NCI-H2227 (cell line): Measurements from ENCODE around the gene PBRM1.

Source experiments
- DNase-seq: peaks from one replicate; lab custom pipeline; 2025; ENCODE audit not compliant: unreplicated experiment; lab: John Stamatoyannopoulos, UW

Gene PBRM1

DNA sequence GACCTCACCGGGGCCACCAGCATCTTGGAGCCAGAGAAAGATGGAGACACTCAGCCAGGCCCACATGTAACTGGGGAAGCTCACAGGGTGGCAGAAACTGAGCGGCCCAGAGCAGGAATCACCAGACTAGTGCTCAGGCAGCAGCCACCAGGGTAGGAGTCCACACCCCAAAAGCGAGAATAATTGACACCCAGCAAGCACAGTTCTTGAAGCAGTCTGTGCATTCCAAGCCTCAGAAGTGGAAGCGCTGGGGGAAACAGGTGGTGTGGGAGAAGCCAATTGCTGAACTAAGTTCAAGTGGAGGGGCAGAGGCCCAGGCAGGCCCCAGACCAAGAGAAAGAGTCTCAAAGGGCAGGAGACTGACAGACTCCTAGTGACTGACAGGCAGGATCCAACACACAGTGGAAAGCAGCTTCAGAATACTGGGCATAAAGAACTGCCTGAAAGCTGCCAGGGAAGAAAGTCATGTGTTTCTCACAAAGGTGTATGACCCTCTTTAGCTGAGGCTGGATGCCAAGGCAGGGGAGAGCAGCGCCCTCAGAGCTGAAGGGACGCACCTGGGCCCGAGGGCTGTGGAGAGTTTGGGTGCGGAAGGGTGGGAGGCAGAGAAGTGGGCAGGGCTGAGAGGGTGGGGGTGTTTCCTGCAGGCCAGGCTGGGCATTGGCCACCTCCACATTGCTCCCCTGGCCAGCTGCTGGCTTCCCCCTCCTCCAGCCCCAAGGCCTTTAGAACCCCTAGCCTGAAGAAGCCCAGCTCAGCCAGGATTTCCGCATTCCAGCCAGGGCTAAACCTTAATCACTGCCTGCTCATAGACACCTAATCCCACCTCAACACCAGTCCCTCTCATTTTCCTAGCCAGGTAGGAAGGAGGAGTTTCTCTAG is 159.8 kb downstream of the PBRM1 start:
- no peak for DNase-seq

DNA sequence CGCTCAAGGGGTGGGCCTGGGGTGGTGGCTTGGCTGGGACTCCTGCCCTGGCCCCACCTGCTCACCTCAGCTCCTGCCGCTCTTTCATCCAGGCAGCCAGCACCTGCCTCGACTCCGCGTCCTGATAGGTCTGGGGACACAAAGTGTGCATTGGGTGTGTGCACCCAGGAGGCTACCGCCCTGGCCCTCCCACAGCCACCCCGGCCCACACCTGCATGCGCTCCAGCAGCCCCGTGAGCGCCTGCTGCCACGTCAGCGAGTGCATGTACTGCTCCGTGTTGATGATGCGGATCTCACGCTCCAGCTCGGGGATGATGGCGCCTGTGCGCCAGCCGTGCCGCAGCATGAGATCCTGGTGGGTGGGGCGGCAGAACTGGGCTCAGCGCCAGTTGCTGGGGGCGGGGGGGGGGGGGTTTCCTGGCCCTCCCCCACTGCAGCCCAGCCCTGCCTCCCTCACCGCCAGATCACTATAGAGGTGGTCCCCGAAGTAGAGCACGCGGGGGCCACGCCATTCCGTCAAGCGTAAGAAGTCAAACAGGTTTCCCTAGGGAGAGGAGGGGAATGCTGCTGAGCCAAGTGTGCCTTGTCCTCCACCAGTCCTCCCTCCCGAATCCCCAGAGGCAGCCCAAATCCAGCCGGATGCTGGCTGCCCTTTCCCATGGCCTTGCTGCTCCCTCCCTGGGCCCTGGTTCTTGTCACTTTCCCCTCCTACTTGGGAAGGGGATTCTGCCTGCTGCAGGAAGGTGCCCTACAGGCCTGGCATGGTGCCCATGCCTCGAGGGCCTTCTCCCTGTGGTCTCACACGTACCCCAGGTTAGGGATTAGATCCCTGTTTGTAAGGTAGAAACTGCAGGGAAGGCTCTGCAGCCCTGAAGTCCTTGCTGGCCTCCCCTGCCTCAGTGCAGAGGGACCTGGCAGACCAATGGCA is 160.7 kb downstream of the PBRM1 start:
- DNase-seq, result no peak

DNA sequence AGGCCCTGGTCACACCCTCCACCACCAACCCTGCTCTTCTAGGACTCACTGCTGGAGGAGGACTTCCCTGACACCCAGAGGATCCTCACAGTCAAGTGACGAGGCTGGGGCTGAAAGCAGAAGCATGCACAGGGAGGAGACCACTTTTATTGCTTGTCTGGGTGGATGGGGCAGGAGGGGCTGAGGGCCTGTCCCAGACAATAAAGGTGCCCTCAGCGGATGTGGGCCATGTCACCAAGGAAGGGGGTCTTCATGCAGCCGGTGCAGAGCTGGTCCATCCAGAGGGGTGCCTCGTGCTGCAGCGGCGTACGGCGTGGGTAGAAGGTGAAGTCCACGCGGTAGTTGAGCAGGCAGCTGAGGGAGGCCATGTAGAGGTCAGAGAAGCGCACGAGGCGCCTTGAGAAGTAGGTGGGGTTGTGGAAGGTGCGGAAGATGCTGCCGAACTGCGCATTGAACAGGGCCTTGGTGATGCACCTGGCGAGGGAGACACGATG is 161.4 kb downstream of the PBRM1 start:
- no peak for DNase-seq

DNA sequence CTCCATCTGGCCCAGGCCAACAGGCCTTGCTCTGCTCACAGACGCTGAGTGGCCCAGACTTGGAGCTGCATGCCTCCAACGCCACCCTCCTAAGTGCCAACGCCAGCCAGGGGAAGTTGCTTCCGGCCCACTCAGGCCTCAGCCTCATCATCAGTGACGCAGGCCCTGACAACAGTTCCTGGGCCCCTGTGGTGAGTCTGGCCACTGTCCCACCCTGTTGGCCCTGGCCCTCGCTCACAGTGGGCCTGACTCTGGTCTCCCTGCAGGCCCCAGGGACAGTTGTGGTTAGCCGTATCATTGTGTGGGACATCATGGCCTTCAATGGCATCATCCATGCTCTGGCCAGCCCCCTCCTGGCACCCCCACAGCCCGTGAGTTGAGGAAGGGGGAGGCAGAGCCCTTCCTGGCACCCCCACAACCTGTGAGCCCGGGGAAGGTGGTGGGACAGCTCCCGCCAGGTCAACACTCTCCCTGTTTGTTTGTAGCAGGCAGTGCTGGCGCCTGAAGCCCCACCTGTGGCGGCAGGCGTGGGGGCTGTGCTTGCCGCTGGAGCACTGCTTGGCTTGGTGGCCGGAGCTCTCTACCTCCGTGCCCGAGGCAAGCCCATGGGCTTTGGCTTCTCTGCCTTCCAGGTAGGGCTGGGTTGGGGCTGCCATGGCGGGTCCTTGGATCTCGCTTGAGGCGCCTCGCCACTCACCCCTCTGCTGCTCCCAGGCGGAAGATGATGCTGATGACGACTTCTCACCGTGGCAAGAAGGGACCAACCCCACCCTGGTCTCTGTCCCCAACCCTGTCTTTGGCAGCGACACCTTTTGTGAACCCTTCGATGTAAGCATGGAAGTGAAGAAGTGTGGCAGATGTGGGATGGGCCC is 162.1 kb downstream of the PBRM1 start:
- DNase-seq, result no peak

DNA sequence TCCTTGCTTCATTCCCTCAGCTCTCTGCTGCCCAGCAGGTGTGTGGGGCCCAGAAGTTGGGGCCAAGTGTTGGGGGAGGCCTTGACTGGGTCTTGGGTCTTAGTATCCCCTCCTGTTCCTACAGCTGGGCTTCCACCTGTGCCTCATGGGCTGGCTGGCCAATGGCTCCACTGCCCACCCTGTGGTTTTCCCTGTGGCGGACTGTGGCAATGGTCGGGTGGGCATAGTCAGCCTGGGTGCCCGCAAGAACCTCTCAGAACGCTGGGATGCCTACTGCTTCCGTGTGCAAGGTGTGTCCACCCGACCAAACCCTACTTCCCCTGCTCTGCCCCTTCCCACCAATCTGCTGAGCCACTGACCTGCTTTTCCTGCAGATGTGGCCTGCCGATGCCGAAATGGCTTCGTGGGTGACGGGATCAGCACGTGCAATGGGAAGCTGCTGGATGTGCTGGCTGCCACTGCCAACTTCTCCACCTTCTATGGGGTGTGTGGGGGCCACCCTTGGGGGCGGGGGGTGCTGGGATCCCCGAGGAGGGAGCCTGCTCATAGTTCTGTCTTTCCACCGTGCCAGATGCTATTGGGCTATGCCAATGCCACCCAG is 163.0 kb downstream of the PBRM1 start:
- no peak for DNase-seq

DNA sequence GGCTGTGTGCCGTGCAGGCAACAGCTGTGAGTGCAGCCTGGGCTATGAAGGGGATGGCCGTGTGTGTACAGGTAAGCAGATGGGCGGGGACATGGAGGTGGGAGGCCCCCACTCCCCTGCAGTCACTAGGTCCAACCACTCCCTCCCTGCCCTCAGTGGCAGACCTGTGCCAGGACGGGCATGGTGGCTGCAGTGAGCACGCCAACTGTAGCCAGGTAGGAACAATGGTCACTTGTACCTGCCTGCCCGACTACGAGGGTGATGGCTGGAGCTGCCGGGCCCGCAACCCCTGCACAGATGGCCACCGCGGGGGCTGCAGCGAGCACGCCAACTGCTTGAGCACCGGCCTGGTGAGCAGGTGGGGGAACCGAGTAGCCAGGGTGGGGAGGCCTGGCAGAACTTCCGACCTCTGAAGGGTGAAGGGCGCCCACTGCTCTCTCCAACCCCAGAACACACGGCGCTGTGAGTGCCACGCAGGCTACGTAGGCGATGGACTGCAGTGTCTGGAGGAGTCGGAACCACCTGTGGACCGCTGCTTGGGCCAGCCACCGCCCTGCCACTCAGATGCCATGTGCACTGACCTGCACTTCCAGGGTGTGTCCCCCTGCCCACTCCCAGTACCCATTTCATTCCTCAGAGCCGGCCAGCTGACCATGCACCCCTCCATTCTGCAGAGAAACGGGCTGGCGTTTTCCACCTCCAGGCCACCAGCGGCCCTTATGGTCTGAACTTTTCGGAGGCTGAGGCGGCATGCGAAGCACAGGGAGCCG is 163.6 kb downstream of the PBRM1 start:
- no peak for DNase-seq

DNA sequence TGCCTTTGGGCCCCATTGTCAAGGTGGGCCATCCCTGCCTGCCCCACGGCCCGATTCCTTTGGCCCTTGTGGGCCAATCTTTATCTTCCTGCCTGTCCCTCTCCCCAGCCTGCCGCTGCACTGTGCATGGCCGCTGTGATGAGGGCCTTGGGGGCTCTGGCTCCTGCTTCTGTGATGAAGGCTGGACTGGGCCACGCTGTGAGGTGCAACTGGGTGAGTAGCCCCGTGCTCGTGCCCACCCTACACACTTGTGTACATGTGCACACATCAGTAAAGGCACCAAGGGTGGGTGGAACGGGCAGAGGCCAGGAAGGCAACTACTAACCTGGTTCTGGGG is 164.3 kb downstream of the PBRM1 start:
- DNase-seq, result no peak

DNA sequence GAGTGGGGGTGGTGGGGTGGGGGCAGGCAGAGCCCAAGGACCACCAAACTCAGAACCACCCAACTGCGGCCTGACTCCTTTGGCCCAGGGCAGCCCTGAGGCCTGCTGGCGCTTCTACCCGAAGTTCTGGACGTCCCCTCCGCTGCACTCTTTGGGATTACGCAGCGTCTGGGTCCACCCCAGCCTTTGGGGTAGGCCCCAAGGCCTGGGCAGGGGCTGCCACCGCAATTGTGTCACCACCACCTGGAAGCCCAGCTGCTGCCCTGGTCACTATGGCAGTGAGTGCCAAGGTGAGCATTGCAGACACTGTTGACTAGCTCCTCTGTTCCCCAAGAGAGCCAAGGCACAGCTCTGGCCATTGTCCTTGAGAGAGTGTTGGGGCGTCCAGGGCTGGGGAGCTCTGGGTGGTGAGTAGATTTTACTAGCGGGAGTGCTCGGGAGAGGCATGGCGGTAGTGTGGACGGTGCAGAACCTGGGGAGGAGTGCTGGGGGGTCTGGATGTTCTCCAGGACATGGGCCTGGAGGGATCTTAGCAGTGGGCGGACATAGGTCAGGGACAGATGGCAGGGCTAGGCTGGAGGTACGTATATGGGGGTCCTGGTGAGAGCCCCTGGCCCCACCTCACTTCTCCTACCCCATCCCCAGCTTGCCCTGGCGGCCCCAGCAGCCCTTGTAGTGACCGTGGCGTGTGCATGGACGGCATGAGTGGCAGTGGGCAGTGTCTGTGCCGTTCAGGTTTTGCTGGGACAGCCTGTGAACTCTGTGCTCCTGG is 164.8 kb downstream of the PBRM1 start:
- no peak for DNase-seq

DNA sequence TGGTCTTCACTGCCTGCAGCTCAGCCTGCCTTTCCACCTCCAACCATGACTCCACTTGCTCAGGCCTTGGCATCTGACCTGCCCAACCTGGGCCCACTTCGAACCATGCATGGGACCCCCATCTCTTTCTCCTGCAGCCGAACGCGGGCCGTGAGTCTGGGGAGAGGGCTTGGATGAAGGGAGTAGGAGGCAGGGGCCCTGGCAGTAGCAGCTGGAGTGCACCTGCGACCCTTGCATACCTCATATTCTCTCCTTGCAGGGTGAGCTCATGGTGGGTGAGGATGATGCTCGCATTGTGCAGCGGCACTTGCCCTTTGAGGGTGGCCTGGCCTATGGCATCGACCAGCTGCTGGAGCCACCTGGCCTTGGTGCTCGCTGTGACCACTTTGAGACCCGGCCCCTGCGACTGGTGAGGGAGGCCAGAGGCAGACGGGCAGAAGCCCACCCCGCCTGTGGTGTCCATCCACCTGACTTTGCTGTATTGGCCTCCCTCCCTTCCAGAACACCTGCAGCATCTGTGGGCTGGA is 165.5 kb downstream of the PBRM1 start:
- DNase-seq, result no peak

DNA sequence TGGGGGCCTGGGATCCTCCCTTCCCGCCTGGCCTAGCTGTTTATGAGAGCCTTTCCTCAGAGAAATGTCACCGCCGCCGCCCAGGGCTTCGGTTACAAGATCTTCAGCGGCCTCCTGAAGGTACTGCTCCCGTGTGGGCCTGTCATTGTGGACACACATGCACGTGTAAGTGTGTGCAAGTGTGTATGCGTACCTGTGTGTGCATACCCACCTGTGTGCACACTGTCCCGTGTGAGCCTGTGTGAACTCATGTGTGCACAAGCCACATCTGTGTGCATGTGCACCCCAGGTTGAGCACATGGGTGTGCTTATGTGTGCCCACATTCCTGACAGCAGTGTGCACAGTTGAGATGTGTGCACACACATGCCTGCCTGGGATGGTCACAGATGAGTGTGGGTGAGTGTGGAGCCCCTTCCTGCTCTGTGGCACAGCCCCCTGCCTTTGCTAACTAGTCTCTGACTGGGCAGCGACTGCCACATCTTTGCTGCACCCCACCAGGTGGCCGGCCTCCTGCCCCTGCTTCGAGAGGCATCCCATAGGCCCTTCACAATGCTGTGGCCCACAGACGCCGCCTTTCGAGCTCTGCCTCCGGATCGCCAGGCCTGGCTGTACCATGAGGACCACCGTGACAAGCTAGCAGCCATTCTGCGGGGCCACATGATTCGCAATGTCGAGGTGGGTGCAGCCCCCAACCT is 166.1 kb downstream of the PBRM1 start:
- no peak for DNase-seq

DNA sequence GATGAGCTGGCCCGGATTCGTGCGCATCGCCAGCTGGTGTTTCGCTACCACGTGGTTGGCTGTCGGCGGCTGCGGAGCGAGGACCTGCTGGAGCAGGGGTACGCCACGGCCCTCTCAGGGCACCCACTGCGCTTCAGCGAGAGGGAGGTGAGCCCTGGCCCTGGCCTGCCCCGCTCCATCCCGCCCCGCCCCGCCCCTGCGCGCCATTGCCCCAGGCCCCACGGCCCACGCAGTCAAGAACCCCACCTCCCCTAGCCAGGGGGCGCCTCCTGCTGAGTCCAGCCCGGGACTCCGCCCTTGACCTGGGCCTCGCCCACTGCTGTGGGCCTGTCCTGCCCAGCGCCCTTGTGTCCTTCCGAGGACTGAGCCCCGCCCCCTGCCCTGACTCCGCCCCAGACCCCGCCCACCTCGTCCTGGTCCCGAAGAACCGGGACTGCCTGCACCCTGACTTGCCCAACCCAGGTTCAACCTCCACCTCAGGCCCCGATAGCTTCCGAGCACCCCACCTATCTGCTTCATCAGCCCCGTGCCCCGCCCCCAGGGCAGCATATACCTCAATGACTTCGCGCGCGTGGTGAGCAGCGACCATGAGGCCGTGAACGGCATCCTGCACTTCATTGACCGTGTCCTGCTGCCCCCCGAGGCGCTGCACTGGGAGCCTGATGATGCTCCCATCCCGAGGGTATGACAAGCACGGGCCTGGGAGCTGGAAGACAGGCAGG is 166.8 kb downstream of the PBRM1 start:
- no peak for DNase-seq

DNA sequence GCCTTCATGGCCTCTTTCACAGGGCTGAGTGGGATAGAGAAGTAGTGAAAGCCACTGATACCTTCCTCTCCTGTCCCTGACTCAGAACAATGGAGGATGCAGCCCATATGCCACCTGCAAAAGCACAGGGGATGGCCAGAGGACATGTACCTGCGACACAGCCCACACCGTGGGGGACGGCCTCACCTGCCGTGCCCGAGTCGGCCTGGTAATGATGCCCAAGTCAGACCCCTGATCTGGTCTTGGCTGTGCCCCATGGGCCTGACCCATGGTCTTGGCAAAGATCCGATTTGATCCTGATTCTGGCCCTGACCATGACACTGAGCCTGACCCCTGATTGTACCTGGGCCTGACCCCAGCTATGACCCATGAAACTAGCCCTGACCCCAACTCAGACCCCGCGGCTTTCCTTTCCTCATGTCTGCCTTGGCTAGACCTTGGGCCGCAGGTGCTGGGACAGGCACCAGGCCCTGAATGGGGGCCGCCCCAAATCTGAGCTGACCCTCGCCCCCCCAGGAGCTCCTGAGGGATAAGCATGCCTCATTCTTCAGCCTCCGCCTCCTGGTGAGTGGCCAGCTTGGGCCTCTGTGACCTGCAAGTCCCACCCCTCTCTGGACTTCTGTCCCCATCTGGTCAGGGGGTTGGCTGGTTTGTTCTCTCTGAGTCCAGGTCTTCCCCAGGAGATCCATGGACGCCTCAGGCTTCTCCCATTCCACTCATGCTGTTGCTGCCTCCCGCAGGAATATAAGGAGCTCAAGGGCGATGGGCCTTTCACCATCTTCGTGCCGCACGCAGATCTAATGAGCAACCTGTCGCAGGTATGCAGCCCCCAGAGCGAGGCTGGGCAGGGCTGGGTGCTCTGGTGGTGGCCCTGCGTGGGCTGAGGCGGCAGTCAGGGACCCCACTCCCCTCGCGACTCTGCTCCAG is 167.7 kb downstream of the PBRM1 start:
- no peak for DNase-seq

DNA sequence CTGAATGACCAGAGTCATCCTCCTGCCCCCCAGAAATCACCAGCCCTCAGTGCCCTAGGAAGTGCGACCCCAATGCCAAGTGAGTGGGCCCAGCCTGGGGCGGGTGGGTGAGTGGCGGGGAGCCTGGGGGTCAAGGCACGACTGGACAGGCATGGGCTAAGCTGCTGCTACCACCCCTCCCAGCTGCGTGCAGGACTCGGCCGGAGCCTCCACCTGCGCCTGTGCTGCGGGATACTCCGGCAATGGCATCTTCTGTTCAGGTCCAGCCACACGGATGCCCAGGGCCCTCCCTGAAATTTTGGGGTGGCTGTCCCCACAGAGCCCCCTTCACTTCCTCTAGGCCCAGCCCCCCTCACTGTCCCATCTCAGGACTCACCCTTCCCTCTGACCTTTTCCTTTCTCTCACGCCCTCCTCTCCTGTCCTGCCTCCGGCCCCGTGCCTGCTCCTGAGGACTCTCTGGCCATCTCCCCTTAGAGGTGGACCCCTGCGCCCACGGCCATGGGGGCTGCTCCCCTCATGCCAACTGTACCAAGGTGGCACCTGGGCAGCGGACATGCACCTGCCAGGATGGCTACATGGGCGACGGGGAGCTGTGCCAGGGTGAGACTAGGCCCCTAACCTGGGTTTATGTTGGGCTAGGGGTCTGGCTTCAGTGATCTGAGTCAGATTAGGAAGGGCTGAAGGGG is 169.1 kb downstream of the PBRM1 start:
- no peak for DNase-seq

DNA sequence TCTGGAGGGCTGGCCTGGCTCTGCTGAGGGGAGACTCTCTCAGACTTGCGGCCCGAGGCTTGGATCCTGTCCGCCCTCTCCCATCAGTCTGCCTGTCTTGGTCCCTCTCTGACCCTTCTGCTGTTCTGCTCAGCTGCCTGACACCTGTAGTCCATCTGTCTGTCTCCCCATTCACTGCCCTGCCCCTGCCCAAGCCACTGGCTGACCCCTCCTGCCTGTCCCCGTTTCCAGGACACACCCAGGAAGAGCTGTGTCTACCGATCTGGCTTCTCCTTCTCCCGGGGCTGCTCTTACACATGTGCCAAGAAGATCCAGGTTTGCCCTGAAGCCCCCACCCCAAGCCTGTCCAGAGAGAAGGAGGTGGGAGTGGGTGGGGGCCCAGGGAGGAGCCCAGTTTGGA is 170.5 kb downstream of the PBRM1 start:
- no peak for DNase-seq

DNA sequence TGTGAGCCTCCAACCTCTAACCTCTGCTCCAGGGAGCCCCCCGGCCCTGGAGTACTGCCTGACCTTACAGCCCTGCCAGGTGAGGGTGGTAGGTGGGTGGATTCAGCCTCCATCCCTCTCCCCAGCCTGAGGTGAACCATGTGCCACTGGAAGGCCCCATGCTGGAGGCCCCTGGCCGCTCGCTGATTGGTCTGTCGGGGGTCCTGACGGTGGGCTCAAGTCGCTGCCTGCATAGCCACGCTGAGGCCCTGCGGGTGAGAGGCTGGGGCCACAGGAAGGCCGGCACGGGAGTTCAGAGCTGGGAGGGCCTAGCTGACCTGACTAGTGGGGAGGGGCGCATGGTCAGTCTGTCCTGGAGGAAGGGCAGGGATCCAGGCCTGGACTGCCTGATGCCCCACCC is 171.1 kb downstream of the PBRM1 start:
- DNase-seq, result no peak

DNA sequence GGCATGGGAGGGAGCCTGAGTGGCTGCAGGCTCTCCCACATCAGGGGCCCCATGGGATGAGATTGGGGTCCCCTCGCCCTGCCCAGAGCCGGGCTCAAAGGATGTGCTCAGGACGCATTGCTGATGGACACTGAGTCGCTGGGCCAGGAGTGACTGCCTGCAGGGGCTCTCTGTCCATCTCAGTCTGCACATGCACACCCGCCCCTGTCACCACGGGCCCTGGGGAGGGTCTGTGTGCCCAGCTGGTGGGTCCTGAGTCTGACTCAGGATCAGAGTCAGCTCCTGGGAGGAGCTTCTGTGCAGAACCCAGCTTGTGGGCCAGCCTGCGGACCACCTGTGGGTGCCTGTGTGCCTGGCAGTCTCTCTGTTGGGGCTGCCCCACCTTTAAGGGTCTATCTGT is 172.4 kb downstream of the PBRM1 start:
- no peak for DNase-seq
